ENCODE results near the gene TMEM50A. TPM values are rescaled to one million over a fixed set of nuclear protein-coding genes. Genes with fewer than 3 reads are reported as not detected.
A peak's percentile ranks its signal among the peaks of the same experiment; 100 is the strongest.
"Not testable (repeated sequence)": the region's sequence is repeated elsewhere in the genome, so short reads cannot be mapped to it uniquely, and the experiment has no call there.

Gene TMEM50A
- polyA plus RNA-seq, 10 donors, result 59.1 to 78.3 (median 66.4) TPM

DNA sequence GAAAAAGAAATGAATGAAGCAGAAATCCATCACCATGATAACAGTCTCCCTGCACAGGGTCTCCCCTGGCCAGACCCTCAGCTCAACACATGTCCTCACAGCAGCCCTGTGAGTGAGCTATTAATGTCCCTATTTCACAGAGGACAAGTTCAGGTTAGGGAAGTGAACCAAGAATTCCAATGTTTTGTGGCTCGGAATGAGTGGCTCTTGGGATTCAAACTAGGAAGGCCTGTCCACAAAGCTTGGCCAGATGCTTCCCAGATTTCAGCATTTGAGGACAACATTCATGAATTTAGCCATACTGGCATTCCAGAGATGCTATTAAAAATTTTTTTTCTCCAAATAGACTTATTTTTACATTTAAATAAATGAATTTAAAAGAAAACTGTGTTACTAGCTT, 44.4 kb downstream of the TMEM50A start:
- DNase-seq, result not testable (repeated sequence)

DNA sequence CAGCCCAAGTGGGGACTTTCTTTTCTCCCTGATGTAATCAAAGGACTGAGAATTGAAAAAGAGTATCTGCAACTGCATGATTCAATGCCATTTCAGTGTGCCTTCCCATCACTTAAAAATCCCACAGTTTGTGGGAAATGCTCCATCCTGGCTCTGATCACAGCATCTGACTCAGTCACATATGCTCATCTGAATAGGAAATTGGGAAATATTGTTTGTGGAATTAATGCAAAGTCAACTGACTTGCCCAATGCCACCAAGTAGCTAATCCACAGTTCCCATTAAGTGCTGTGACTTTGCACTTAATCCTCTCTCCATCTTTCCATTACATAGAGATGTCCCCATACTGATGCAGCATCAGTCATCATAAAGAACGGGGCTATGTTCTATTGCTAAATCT, 45.0 kb downstream of the TMEM50A start:
- peak in 1 of 3 donors; percentile 58 for DNase-seq

DNA sequence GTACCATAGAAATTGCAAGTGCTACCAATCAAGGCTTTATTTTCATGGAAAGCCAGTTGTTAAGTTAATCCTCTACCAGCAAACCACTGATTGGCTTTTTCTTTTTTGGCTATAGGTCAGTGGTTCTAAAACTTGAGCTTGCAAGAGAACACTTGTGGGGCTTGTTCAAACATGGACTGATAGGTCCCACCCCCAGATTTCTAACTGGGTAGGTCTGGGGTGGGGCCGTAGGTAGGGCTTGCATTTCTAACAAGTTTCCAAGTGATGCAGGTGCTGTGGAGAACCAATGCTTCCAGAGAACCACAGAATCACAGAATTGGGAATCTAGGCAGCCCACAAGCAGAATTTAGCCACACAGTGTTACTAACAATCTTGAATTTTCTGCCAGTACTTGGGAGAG, 45.7 kb downstream of the TMEM50A start:
- DNase-seq, result not testable (repeated sequence)

DNA sequence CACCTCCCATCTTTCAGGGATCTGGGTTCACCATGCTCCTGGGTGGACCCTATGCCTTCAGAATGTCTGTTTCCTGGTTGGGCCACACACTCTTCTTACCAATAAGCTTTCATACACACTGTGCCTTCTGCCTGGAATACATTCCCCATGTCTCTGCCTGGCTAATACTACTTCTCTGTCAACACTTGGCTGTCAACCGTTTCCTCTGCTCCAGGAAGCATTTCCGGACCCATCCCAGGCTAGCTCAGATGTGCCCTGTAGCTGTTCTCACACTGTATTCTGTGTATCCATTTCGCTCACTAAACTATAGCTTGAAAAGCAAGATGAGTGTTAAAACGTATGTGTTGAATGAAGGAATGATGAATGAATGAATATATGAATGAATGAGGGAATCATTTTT, 49.0 kb downstream of the TMEM50A start:
- DNase-seq, result not testable (repeated sequence)

DNA sequence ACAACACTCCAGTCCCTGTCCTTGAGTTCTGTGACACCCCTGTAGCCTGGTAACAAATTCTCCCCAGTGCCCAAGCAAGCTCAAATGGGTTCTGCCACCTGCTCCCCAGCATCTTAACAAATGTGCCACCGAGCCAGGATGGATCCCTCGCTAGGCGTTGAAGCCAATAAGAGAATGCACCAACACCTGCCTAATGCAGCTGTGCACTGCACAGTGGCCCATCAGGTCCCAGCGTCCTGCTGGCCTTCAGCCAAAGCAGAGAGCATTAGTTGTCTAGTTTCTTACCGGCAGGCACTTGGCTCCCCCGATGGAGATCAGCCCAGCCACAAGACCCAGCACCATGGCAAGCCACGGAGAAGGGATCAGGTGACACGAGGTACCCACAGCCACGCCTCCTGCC, 50.6 kb downstream of the TMEM50A start:
- not testable (repeated sequence) for DNase-seq

DNA sequence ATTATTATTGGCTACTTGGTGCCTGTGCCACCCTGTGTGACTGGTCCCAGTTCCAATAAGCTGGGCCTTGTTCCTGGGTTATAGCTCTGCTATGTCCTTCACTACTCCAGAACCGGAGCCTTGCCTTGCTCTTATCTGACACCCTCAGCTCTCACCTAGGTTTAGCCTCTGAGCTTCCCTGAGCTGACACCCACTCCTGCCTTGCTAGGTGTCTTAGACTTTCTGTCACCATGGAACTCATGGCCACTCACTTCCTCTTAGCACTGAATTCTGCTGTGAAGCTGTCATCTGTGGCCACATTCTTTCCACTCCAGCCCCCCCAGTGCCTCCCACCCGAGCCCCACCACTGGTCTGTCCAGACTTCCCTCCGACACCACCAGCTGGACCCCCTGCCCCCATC, 51.6 kb downstream of the TMEM50A start:
- DNase-seq, result not testable (repeated sequence)

DNA sequence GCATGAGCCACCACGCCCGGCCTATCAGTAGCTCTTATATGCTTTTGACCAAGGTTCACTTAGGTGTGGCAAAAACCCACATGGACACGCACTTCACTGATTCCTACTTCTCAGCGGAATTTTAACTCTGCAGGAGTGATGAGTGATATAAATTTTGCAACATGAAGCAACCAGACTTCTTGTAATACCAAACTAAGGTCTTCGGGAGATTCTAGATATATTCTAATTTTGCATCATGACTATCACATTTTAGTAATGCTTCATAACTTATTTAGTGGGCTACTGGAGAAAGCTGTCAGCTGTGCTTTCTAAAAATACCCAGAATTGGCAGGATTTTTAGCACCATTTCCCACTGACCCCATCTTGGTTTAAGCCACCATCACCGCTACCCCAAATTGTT, 54.7 kb downstream of the TMEM50A start:
- no peak for DNase-seq

DNA sequence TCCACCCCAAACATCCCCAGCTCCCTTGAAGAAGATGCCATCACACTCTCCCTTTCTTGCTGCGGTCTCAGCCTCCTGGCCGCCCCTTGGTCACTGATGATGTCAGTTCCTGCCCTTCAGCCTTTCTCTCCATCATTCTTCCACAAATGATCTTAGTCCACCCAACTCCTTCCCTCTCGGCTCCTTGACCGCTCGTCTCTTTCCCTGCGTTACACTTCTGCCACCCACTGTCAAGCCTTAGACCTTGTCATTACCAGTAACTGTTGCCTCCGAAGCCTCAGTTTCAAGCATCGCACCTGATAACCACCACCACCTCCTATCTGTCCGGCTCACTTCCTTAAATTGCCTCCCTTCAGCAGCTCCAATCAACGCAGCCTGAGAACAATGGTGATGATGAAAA, 59.4 kb downstream of the TMEM50A start:
- DNase-seq, result not testable (repeated sequence)

DNA sequence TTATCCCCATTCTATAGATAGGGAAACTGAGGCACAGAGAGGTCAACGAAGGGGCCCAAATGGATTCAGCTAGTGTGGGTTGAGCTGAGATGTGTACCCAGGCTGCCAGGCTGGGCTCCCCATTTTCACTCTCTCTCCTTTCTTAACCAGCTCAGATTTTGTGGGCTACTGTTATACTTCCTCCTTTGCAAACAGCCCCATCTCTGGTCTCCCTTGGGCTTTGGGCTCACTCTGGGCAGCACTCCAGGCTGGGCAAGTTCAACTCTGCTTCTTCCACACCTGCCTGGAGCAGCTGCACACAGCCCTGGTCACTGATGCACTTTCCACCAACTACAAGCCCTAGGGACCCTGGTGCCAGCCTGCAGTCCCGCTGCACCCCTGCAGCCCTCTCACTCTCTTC, 59.9 kb downstream of the TMEM50A start:
- DNase-seq, result not testable (repeated sequence)

DNA sequence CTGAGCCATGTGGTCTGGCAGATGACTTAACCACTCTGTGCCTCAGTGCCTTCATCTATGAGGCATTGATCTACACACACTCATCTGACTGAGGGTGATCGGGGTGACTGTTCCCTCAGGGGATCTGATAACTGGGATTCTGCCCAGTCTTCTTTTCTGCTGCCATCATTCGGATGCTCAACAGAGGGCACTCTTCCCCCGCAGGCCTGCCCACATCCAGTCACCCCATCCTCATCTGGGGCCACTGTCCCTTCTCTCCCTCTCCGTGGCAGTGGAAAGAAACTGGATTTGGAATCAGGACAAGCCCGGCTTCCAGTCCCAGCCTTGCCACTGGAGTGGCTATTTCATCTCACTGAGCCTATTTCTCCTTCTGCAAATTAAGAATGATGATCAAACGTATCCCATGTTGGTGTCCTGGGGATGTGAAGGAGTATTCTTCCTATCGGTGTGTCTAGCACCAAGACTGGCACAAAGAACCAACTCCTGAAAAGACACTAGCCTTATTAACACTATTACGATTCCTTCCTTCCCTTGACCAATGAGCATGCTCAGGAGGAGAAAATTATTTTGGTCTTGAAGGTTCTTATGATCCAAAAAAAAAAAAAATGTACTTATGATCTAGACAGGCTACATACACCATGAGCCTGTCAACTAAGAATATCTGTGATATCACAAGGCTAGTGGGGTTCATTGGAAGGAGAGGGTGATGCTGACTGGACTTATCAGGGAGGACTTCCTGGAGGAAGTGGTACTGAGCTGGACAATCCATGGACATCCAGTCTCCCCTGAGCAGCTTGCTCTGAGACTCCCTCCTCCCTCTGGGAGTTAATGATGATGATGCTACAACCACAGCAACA, 65.0 kb downstream of the TMEM50A start:
- not testable (repeated sequence) for DNase-seq

DNA sequence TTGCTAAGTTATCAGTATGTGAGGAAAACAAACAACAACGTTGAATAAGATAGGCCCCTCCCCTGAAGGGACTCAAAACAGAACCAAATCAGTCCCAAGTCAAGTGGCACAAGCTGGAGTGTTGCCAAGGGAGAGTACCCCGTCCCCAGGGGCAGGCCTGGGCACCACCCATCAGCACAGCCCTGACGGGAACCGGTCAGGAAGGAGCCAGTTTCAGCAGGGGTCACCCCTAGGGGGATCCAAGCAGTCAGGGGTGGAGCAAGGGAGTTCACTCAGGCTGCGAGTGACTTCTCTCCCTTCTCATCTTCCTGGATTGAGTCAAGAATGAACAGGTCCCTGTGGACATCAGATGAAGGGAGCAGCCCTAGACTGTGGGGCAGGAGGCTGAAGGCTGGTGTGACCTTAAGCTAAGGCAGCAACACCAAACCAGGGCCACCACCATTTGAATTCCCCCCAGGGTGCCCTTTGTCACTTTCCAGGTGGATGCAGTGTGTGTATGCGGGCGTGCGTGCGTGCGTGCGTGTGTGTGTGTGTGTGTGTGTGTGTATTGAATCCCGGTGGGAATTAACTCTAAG, 67.7 kb downstream of the TMEM50A start:
- not testable (repeated sequence) for DNase-seq

DNA sequence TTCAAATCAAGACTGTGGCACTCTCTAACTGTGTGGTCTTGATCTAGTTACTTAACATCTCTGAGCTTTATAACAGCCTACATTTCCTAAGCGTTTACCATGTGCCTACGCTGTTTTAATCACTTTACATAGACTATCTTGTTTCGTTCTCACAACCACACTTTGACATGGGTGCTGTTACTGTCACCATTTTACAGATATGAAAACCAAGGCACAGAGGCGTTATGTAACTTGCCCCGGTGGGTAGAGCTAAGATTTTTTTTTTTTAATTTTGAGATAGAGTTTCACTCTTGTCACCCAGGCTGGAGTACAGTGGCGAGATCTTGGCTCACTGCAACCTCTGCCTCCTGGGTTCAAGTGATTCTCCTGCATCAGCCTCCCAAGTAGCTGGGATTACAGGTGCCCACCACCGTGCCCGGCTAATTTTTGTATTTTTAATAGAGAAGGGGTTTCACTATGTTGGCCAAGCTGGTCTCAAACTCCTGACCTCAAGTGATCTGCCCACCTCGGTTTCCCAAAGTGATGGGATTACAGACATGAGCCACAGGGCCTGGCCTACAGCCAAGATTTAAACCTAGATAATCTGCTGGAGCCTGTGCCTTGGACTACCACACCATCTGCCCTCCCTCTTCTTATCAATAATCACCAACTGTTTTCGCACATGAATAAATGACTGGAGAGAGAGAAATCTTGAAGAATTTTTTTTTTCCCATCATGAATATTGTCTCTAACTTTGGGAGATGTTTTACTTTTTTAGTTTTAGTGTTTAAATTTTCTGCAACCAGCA, 71.7 kb downstream of the TMEM50A start:
- not testable (repeated sequence) for DNase-seq

Other genes with a start within 250 kb of the TMEM50A start
- gene SYF2, start 105.8 kb upstream of the TMEM50A start, polyA plus RNA-seq (ENCODE audit: insufficient read length in 10 of 10), result 10 to 100 TPM; 51.5 to 65.1 (median 54.3) TPM
- gene RSRP1, start 90.9 kb upstream of the TMEM50A start, polyA plus RNA-seq (ENCODE audit: insufficient read length in 10 of 10), result 100 to 1,000 TPM in 1 of 10 donors, 10 to 100 TPM in 9; 39.9 to 111 (median 58.1) TPM
- gene RHD, start 65.8 kb upstream of the TMEM50A start, polyA plus RNA-seq (ENCODE audit: insufficient read length in 10 of 10), result 1 to 10 TPM in 2 of 10 donors, under 1 TPM in 8; 0.15 to 1.2 (median 0.63) TPM
- 1 to 10 TPM in 7 of 10 donors, under 1 TPM in 3; 0.47 to 3.1 (median 1.3) TPM for gene RHCE, start 82.5 kb downstream of the TMEM50A start, polyA plus RNA-seq (ENCODE audit: insufficient read length in 10 of 10)
- 10 to 100 TPM; 15.3 to 21.2 (median 18.5) TPM for gene MACO1, start 92.6 kb downstream of the TMEM50A start, polyA plus RNA-seq (ENCODE audit: insufficient read length in 10 of 10)
- 10 to 100 TPM; 11.4 to 19.3 (median 14.2) TPM for gene LDLRAP1, start 205.3 kb downstream of the TMEM50A start, polyA plus RNA-seq (ENCODE audit: insufficient read length in 10 of 10)